ENCODE data around the gene PDE9A.

The PDE9A gene

GRCh38 chr21:42748620-42749176 lies 95.3 kb downstream of the PDE9A start:
- no peak for DNase-seq (ENCODE audit: low spot score)
- no peak for TF ChIP-seq CTCF (conservative IDR thresholded peaks at IDR 0.05; ENCODE audit: low read depth)
- CTCF ChIA-PET = interaction anchor here (1.0 kb wide), 1 partner anchor 155 kb away, joined by 4 read pairs; no protein-coding TSS in a partner anchor
- POLR2A ChIA-PET (ENCODE audit: low non-redundant PET) = no interaction called here
- no peak overlapping the region for H3K27ac ChIP-seq

GRCh38 chr21:42750737-42751530 lies 97.5 kb downstream of the PDE9A start:
- POLR2A ChIA-PET (ENCODE audit: low non-redundant PET) = no interaction called here
- CTCF ChIA-PET = no interaction called here
- H3K27ac ChIP-seq = no peak overlapping the region
- TF ChIP-seq CTCF (conservative IDR thresholded peaks at IDR 0.05; ENCODE audit: low read depth) = no peak
- DNase-seq (ENCODE audit: low spot score) = no peak

- POLR2A ChIA-PET (ENCODE audit: low non-redundant PET) = no interaction called here
- no peak for DNase-seq (ENCODE audit: low spot score)
- CTCF ChIA-PET = no interaction called here
- H3K27ac ChIP-seq = no peak overlapping the region
- TF ChIP-seq CTCF (conservative IDR thresholded peaks at IDR 0.05; ENCODE audit: low read depth) = no peak
These were observed 98.4 kb downstream of the PDE9A start for GRCh38 chr21:42751866-42752265.

- DNase-seq (ENCODE audit: low spot score) = no peak
- no peak for TF ChIP-seq CTCF (conservative IDR thresholded peaks at IDR 0.05; ENCODE audit: low read depth)
- ChIA-PET CTCF (interaction anchor here (0.5 kb wide), 1 partner anchor 24 kb away, joined by 3 read pairs; no protein-coding TSS in a partner anchor), POLR2A (ENCODE audit: low non-redundant PET) (no interaction called here)
- H3K27ac ChIP-seq = no peak overlapping the region
These were observed 100.4 kb downstream of the PDE9A start for GRCh38 chr21:42753804-42754203.

- ChIA-PET CTCF (no interaction called here), POLR2A (ENCODE audit: low non-redundant PET) (interaction anchor here (0.6 kb wide), 1 partner anchor 34 kb away, joined by 3 read pairs; no protein-coding TSS in a partner anchor)
- no peak for TF ChIP-seq CTCF (conservative IDR thresholded peaks at IDR 0.05; ENCODE audit: low read depth)
- DNase-seq (ENCODE audit: low spot score) = no peak
- H3K27ac ChIP-seq = no peak overlapping the region
These were observed 101.0 kb downstream of the PDE9A start for GRCh38 chr21:42754270-42754933.

- CTCF ChIA-PET = interaction anchor here (0.6 kb wide), 1 partner anchor 71 kb away, joined by 3 read pairs; no protein-coding TSS in a partner anchor
These were observed 101.7 kb downstream of the PDE9A start for GRCh38 chr21:42755031-42755665.

More at GRCh38 chr21:42755031-42755665, 101.7 kb downstream of the PDE9A start:
- H3K27ac ChIP-seq = no peak overlapping the region
- DNase-seq (ENCODE audit: low spot score) = no peak
- POLR2A ChIA-PET (ENCODE audit: low non-redundant PET) = interaction anchor here (0.6 kb wide), 1 partner anchor 33 kb away, joined by 3 read pairs; no protein-coding TSS in a partner anchor
- TF ChIP-seq CTCF (conservative IDR thresholded peaks at IDR 0.05; ENCODE audit: low read depth) = no peak
